Stimulated activated CD8-positive, alpha-beta memory T cell treated with anti-CD3 and anti-CD28 coated beads, Interleukin-2, amount 100 ng/mL, for 1 hour (primary cell): ENCODE measurements around the gene PAK6.

Source experiments
- DNase-seq, 2 donors: peaks; one replicate each; pipeline ENCODE4 v3.0.0-alpha.2; 2020; ENCODE audit warnings: low read depth in 2 of 2

The PAK6 gene

DNA sequence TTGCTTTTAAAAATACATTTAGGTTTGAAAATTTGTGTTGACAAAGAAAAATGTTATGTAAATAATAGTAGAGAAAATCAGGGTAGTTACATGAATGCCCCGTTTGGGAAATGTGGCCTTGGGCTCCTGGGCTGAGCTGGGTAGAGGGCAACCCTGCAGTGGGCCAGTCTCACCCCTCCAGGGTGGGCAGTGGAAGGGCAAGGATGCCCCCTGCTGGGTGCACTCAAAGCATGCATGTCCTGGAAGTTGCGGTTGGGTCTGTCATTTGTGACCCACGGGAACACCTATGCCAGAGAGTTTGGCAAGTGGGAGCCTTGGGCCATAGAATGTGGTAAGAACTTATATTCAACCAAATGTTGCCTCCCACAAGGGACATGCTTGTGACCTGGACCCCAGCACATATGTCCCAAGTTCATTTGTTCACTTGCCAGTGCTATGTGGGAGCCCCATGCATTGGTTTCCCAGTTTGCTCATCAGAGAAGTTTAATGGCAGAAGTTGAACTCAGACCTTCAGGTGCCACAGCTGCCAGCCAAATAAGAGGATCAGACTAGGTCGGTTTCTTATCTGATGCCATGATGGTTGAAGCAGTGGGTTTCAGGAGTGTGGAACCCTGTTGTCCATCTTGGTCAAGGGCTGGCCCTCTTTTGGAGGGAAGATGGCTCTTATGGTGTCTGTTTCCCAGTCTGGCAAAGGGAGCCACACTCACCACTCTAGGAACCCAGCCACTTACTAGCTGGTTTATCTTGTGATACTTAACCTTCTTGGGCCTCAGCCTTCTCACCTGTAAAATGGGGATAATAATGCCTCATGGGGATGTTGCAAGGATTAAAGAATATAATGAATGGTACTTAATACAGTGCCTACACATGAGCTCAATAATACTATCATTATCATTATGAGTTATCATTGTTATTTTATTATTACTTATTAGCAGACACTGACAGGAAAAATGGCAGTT, 71.4 kb downstream of the PAK6 start:
- DNase-seq = peak in 1 of 2 donors; percentile 42

DNA sequence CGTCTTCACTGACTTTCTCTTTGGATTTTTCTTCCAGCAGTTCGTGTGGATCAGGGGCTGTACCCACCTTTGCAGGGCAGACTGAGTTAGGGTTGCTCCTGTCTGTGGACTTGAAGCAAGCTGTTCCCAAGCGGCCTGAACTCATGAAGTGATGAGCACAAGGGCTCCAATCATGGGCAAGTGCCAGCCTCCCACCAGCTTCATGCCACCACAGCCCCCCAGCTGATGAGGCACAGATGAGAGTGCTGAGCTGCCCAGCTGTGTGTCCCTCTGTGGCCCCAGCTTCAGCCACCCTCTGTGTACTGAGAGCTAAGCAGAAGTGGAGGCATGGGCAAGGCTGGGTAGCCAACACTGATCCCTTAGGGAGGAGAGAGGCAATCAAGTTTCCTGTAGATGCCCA, 72.1 kb downstream of the PAK6 start:
- no peak for DNase-seq

DNA sequence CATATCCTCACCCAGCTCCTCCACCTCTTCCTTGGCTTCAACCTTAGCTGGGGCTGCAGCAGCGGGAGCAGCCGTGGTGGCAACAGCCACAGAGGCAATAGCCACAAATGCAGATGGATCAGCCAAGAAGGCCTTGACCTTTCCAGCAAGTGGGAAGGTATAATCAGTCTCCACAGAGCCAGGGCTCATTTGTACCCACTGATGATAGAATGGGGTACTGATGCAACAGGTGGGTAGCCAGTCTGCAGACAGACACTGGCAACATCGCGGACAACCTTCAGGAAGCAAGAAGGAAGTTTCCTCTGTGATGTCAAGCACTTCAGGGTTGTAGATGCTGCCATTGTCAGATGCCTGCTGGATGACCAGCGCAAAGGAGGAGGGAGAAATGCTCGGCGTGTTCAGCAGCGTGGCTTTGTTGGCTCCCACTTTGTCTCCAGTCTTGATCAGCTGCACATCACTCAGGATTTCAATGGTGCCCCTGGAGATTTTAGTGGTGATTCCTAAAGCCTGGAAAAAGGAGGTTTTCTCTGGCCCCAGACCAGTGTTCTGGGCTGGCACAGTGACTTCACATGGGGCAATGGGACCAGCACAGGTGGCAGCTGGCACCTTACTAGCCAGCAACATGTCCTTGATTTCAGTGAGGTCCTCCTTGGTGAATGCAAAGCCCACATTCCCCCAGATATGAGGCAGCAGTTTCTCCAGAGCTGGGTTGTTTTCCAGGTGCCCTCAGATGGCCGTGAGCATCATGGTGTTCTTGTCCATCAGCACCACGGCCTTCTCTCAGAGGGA, 73.7 kb downstream of the PAK6 start:
- no peak for DNase-seq

DNA sequence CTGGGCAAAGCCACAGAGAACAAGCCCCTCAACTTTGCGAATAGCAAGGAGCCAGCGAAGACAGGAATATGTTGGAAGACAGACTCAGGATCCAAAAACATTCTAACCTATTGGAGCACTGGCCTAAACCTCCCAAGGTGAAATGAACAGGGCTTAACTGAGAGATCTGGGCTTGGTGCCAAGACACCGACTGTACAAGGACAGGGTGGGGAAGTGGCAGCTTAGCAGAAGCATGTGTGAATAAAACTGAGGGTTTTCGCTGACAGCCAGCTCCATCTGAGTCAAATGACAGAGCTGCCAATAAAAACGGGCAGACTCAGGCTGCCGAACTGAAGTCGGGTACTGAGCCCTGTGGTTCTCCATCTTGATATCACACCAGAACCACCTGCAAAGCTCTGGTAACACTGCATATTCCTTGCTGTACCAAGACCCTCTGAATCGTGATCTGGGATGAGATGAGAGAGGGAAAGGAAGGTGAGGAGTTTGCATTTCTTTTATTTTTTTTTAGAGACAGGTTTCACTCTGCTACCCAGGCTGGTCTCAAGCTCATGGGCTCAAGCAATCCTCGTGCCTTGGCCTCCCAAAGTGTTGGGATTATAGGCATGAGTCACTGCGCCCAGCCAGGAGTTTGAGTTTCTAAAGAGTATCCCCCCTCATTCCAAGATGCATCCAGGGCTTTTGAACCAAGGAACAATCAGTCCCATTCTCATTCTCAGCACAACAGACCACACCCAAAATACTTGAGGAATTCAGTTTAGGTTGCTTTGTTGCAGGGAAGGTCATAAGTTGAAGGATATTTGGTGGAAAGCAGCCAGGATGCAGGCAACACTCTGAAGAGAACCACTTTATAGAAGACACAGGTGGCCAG, 74.9 kb downstream of the PAK6 start:
- DNase-seq = no peak

DNA sequence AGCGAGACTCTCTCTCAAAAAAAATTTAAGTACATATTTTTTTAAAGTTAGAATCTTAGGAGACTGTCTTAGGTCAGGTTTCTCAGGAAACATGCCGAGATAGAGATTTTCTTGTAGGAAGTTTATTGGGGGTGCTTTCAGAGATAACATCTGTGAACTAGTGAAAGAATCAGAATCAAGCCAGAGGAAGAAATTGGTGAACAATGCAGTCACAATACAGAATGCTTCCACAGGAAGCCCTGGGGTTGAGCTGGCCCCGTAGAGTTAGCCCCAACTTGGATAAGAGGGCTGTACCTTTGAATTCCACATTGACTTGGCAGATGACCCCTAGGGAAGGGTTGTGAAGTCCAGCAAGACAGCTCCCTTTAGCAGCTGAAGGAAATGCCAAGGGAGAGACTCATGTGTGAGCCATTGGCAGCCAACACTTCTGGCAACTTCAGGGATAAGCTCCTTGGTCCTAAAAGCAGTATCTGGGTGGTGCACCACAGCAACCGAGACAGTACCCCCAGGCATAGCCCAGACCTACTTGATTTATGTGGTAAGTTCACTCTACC, 75.9 kb downstream of the PAK6 start:
- no peak for DNase-seq

DNA sequence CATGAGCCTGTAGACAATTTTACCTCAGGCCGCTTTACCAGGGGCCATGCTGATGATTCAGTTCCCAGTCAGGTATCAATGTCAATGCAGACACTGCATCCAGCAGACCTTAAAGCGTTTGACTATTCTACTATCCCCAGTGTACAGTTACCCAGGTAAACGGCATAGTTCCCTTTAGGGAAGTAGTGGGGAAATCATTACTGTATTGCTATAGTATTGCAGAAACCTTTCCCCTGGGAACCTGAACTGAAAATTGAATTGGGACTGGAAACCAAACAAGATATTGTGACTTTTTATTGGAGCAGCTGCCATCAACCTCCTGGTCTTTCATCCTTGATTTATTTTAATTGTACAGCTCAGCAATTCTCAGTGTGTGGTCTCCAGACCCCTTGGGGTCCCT, 78.1 kb downstream of the PAK6 start:
- no peak for DNase-seq

DNA sequence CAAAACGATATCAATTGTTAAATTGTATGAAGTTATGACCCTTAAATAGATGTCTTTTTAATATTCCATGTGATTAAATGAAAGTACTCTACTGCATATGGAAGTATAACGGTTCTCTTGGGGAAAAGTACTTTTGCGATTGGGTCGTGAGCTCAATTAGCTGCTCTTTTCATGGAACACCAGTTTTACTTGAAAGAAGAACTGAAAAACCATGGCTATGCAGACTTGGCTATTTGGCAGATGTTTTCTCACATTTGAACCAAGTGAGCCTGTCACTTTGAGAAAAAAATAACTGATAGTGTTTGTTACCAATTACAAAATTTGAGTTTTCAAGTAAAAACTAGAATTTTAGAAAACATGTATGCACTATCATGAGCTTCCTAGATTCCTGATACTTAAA, 78.7 kb downstream of the PAK6 start:
- DNase-seq = no peak

DNA sequence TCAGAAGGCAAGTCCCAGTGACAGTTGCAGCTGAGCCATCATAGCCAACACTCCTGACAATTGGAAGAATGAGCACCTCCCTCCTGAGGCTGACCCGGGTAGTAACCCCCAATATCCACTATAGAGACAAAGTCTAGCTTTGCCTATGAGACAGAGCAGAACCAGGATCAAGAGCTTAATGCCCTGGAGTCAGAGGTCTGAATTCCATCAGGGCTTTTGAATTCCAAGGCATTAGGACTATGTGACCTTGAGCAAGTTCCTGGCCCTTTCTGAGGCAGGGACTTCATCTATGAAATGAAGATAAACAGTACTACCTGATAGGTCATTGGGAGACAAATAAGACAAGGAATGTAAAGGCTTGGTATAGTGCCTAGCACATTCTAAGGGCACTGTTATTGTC, 81.5 kb downstream of the PAK6 start:
- no peak for DNase-seq

DNA sequence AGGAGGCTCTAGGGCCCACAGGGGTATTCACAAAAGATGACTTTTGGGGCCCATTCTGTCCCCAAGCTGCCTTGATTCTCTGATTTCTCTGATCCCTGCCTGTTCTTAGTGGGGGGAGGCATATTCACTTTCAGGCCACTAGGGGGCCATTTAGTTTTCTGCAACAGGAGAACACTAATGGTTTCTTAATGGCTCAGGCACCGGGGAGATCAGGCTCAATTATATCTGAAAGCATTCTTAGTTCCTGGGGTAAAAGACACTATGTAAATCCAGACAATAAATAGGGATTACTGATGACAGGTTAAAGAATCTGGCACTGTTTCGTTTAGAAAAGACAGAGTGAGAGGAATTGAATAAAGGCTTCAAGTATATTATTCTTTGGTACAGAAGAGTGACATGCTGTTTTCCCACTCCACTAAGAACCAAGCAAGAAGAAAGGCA, 82.1 kb downstream of the PAK6 start:
- DNase-seq = peak in 1 of 2 donors; percentile 30

DNA sequence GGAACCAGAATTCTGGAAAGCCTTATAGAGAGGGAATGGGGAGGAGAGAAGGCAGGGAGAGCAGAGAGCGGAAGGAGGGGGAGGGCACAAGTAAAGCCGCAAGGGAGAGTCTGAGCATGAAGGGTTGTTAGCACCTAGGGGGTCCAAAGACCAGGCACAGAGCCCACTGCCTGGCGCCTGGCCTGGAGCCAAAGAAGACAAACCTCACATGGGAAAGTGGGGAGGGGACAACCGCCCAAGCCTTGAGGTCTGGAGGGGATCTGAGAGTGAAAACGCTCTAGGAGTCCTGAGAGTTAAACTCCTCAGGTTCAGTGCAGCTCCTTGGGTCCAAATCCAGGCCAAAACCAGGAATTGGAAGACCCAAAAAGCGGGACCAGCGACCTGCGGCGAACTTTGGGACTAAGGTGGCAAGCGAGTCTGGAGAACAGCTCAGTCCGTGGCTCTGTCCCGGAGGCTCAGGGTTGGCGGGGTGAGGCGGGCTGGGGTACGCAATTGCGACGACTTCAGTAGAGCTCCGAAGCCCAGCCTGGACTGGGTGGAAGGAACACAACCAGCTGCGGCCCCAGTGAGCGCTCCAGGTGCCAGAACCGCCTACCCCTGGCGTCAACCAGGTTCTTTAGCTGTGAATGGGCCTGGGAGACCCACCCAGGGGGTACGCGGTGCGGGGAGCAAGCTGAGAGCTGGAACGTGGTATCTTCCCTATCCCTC, 83.8 kb downstream of the PAK6 start:
- no peak for DNase-seq

DNA sequence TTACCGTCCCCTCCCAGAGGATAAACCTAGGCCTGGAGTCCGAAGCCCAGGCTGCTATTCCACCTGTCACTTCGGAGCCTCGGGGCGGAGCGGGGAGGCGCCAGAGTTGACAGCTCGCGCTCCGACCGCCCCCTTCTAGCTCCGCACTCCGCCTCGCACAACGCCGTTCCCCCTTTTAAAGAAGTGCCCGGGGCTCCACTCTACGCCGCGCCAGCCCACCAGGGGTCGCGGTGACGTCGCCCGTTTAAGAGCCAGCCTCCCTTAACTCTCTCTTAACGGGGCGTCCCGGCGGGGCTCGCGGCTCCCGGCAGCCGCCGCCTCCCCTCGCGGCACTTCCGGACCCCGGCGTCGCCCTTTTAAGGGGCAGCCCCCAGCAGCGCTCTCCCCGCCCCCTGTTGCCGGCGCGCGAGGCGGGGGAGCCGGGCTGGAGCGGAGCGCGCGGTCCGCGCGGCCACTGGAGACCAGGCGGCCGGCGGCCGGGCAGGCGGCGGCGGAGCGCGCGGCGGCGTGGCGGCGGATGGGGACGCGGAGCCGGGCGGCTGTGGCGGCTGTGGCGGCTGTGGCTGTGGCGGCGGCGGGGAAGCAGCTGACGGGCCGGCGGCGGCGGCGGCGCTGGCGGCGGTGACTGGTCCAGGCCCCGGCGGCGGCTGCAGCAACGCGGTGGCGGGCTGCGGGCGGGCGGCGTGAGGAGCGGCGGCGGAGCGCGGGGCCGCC, 84.5 kb downstream of the PAK6 start, which contains the start of gene INAFM2:
INAFM2 (plus strand) TSS at position 454 of the 714 bp plus-strand sequence. CDS start 364 bp downstream, outside the sequence.
- peak; percentile 81 to 83 for DNase-seq

DNA sequence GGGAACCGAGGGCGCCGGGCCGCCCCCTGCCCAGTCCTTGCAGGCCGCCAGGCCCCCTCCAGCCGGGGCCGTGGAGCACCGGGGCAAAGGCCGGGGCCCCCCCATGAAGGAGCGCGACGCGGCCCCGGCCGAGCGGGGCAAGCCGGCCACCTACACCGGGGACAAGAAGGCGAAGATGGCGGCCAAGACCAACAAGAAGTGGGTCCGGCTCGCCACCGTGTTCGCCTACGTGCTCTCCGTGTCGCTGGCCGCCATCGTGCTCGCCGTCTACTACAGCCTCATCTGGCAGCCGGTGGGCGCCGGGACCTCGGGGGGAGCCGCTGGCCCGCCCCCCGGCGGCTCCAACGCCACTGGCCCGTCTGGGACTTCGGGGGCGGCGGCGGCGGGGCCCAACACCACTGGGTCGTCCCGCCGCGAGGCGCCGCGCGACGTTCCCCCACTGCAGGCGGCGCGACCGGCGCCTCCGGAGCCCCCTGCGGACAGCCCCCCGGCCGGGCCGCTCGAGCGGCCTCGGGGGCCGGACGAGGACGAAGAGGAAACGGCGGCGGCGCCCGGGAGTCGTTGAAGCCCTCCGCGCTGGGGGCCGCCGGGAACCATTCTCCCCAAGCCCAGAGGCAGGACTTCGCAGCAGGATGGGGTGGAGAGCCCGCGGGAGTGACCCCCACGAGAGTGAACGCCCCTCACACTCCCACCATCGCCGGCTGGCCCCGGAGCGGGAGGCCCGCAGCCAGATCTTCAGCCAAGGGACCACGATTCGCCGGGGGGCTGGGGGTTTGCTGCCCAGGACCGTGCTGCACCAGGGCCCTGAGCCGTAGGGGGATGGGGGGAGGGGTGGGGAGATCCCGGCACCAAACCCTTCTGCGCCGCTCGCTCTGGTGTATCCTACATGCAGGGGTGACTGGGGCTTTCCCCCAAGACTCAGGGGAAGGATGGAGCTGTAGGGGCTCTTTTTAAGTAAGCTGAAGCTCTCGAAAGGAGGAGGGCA, 85.4 kb downstream of the PAK6 start:
- DNase-seq = no peak

DNA sequence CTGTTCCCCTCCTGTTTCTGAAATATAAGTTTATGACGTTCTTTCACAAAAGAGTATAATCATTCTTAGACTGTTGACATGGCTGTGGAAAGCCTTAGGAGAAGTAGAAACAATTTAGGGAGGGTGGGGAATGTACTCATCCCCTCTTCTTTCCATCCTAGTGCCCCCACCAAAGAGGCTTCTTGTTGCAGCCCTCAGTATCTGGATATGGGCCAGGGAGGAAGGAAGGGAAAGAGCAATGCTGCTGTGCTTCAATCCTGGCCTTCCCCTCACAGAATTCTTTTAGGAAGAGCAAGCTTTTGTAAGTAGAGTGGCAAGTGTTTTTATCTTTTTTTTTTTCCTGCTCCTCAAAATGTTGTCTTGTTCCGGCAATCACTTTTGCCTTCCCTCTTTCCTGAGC, 86.3 kb downstream of the PAK6 start:
- no peak for DNase-seq

DNA sequence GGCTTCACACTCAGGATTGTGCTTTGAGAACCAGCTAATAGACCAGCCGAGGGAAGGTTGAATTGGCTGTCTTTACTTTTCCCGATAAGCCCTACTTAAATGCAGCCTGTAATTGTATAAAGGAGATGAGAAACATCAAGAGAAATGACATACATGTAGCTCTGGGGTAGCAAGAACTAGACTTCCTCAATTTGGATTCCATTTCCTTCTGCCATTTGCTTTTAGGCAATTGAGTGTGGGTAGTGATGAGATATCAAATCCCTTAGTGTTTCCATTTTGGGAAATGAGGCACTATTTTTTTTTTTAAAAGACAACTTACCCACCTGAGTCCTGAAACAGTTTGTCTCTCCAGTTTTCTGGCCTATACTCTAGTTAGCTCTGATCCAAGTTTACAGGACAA, 86.8 kb downstream of the PAK6 start:
- no peak for DNase-seq
